MCF 10A (cell line): ENCODE data around the gene RGS2. TPM values are rescaled to one million over a fixed set of nuclear protein-coding genes. Genes with fewer than 3 reads are reported as not detected.

Experiments
- BruUV-seq: library from RNA; stranded (reverse); fragments of 400-500 nt; replicated peaks from 2 replicates; lab custom pipeline; 2021; lab: Mats Ljungman, UMichigan
- CTCF ChIA-PET: fragments of 300-600 bp; sonication (Branson Sonifier 250); formaldehyde crosslinking; extraction: SDS; loops from one replicate; lab custom pipeline; 2021; ENCODE audit warnings: antibody characterized with exemption, inconsistent platforms; lab: Yijun Ruan, JAX
- POLR2A ChIA-PET: fragments of 300-600, 350-650 bp; sonication (Branson Sonifier 250); formaldehyde crosslinking; extraction: SDS; loops from one replicate; lab custom pipeline; 2020; ENCODE audit warnings: antibody characterized with exemption, inconsistent platforms; lab: Yijun Ruan, JAX
- DNase-seq: peaks from one replicate; pipeline ENCODE4 v3.0.0-alpha.2; 2018; ENCODE audit not compliant: unreplicated experiment
- H3K27ac Mint-ChIP-seq: one replicate; pipeline ENCODE4 v1.8.0; 2022; ENCODE audit warnings: mild to moderate bottlenecking, low read depth, mixed read lengths; ENCODE audit not compliant: unreplicated experiment
- H3K27me3 Mint-ChIP-seq: one replicate; pipeline ENCODE4 v1.8.0; 2022; ENCODE audit warnings: mixed read lengths; ENCODE audit not compliant: insufficient read depth, unreplicated experiment
- H3K36me3 Mint-ChIP-seq: one replicate; pipeline ENCODE4 v1.8.0; 2022; ENCODE audit warnings: mild to moderate bottlenecking, moderate library complexity, mixed read lengths; ENCODE audit not compliant: insufficient read depth, unreplicated experiment
- H3K4me1 Mint-ChIP-seq: one replicate; pipeline ENCODE4 v1.8.0; 2022; ENCODE audit warnings: mixed read lengths; ENCODE audit not compliant: insufficient read depth, unreplicated experiment
- H3K4me3 Mint-ChIP-seq: one replicate; pipeline ENCODE4 v1.8.0; 2022; ENCODE audit warnings: mild to moderate bottlenecking, moderate library complexity, mixed read lengths; ENCODE audit not compliant: unreplicated experiment
- H3K9me3 Mint-ChIP-seq: one replicate; pipeline ENCODE4 v1.8.0; 2022; ENCODE audit warnings: mixed read lengths; ENCODE audit not compliant: unreplicated experiment
- intact Hi-C: fragments of 100-400 bp; cut with micrococcal nuclease; formaldehyde crosslinking; loops from 2 replicates; pipeline ENCODE4 v1.14.1; 2022
- total RNA-seq: library from RNA; stranded (reverse); gene quantifications from 2 replicates; pipeline ENCODE4 v1.2.3, GENCODE V29; 2022
- TF ChIP-seq, protein P1 (sequence below): fragments of 200-600 bp; IDR thresholded peaks from one replicate; pipeline ENCODE4 v1.8.0; 2022; ENCODE audit warnings: antibody characterized with exemption, mild to moderate bottlenecking; ENCODE audit not compliant: unreplicated experiment

RGS2 gene
- total RNA-seq, 1 experiment from 2014 or later: 42.6 TPM

DNA sequence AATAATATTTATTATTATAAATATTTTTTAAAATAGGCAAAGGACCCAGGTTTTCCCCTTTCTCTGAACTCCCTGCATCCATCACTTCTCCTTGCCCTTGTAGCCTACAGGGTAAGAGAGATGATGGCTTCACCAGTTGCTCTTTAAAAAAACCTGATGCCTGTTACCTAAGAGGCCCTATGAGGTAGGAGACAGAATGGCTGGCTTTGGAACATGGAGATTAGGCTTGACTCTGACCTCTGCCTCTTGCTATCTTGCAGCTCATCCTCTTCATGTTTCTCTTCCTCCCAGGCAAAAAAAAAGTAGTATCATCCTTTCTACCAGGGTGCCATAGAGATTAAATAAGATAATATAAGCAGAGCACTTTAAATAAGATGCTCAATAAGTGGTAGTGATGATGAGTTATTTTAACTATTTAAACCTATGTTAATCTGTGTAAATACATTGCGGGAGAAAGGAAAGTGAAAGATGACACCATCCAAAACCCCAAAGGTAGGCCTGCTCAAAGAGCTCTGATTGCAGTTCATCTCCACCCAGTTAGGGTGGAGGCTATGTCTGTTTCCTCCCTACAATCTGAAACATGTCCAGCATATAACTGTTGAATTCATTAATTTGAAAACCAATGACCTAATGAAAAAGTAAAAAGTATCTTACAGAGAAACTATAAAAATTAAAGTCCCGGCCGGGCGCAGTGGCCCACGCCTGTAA, 51.8 kb downstream of the RGS2 start:
- no peak overlapping the region for H3K4me3 Mint-ChIP-seq
- BruUV-seq: no TSS peak
- H3K4me1 Mint-ChIP-seq: peaks cover 12% of the 10 kb centered on the region
- H3K27me3 Mint-ChIP-seq: no peaks in the 10 kb centered on the region
- no peak overlapping the region for H3K27ac Mint-ChIP-seq
- POLR2A ChIA-PET: interaction anchor here (0.9 to 3.7 kb wide), 8 partner anchors 9 to 52 kb away, joined by 3 to 33 read pairs (median 8); partner anchors contain the start of gene RGS2
- no peaks in the 10 kb centered on the region for H3K36me3 Mint-ChIP-seq
- CTCF ChIA-PET: interaction anchor here (0.8 to 2.3 kb wide), 7 partner anchors 9 to 54 kb away, joined by 3 to 9 read pairs (median 5); no protein-coding TSS in a partner anchor
- TF ChIP-seq, protein P1, sequence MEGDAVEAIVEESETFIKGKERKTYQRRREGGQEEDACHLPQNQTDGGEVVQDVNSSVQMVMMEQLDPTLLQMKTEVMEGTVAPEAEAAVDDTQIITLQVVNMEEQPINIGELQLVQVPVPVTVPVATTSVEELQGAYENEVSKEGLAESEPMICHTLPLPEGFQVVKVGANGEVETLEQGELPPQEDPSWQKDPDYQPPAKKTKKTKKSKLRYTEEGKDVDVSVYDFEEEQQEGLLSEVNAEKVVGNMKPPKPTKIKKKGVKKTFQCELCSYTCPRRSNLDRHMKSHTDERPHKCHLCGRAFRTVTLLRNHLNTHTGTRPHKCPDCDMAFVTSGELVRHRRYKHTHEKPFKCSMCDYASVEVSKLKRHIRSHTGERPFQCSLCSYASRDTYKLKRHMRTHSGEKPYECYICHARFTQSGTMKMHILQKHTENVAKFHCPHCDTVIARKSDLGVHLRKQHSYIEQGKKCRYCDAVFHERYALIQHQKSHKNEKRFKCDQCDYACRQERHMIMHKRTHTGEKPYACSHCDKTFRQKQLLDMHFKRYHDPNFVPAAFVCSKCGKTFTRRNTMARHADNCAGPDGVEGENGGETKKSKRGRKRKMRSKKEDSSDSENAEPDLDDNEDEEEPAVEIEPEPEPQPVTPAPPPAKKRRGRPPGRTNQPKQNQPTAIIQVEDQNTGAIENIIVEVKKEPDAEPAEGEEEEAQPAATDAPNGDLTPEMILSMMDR: no peak
- intact Hi-C loops: no loop called here
- DNase-seq: no peak
- H3K9me3 Mint-ChIP-seq: no peaks in the 10 kb centered on the region

DNA sequence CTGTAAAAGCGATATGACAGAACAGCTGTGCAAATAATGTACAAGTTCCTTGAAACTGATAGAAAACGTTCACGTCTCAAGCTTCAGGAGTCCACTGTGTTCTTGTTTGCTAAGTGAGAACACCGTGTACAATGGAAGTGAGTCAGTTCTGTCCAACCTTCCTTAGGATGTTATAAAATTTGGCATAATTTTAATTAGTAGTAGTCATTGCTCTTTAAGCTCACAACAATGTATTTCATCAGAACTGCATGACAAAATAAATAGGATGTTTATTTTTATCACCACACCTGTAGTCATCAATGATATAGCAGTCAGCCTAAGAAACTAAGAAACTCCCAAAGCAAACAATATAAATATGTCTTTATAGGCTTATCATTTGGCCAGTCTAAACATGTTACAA, 53.0 kb downstream of the RGS2 start:
- ChIA-PET POLR2A (interaction anchor here (0.6 to 3.7 kb wide), 14 partner anchors 10 to 121 kb away, joined by 3 to 33 read pairs (median 4); partner anchors contain the start of gene RGS2), CTCF (interaction anchor here (0.5 to 2.3 kb wide), 10 partner anchors 10 to 388 kb away, joined by 3 to 9 read pairs (median 4); partner anchors contain the start of gene RGS2)
- H3K9me3 Mint-ChIP-seq: no peaks in the 10 kb centered on the region
- no TSS peak for BruUV-seq
- no peaks in the 10 kb centered on the region for H3K27me3 Mint-ChIP-seq
- peak; percentile 26 for DNase-seq
- H3K27ac Mint-ChIP-seq: peak overlapping the region; percentile 12
- H3K4me1 Mint-ChIP-seq: peaks cover 12% of the 10 kb centered on the region
- intact Hi-C loops: no loop called here
- TF ChIP-seq, protein P1: no peak
- no peaks in the 10 kb centered on the region for H3K36me3 Mint-ChIP-seq
- H3K4me3 Mint-ChIP-seq: no peak overlapping the region

Other genes starting within 250 kb of the RGS2 start
- gene RGS1, start 233.3 kb upstream of the RGS2 start, total RNA-seq: not detected in 2 replicates
- gene RGS13, start 172.9 kb upstream of the RGS2 start, total RNA-seq: not detected in 2 replicates